K562 (cell line): ENCODE measurements around the gene IFNB1. TPM values are rescaled to one million over a fixed set of nuclear protein-coding genes. Genes with fewer than 3 reads are reported as not detected.

Experiments
- ATAC-seq: fragments of 200-7000 bp; cut with Tn5 transposase; 3 replicates; pipeline ENCODE4 v1.9.1; 2020; ENCODE audit warnings: moderate library complexity
- BruUV-seq: library from RNA; stranded (reverse); fragments of 400-500 nt; replicated peaks from 2 replicates; lab custom pipeline; 2021; lab: Mats Ljungman, UMichigan
- CTCF ChIA-PET: fragments of 300-600 bp; formaldehyde crosslinking; extraction: SDS; loops from one replicate; lab custom pipeline; 2021; ENCODE audit warnings: low intra/inter-chr PET ratio; lab: Yijun Ruan, JAX
- POLR2A ChIA-PET: fragments of 300-600, 350-650 bp; sonication (Branson Sonifier 250); formaldehyde crosslinking; extraction: SDS; loops from one replicate; lab custom pipeline; 2021; ENCODE audit warnings: antibody characterized with exemption, inconsistent platforms; lab: Yijun Ruan, JAX
- DNase-seq, 4 experiments: peaks; one replicate each; pipeline versions ENCODE4 v3.0.0 to v3.0.0-alpha.2; 2011 to 2018; ENCODE audit warnings: low spot score in 3 of 4, mixed read lengths in 3 of 4; ENCODE audit errors: extremely low read depth in 1 of 4
- FAIRE-seq: peaks from 2 replicates; lab custom pipeline; 2011; peaks lifted over from hg19 to GRCh38; lab: Jason Lieb, UNC
- H2AFZ ChIP-seq: 2 replicates; pipeline ENCODE4 v1.6.0; 2011; ENCODE audit warnings: low read depth, low read length, control low read depth, inconsistent platforms
- H3K27ac ChIP-seq: fragments of 200-600 bp; 3 replicates; pipeline ENCODE4 v1.8.0; 2011; ENCODE audit warnings: low read depth, mild to moderate bottlenecking, control low read depth, inconsistent platforms, low read length, moderate library complexity, mixed read lengths; ENCODE audit errors: extremely low read depth
- H3K27me3 ChIP-seq, 2 experiments: fragments of 300-600 bp in 1 of 2; 2 replicates in 1 of 2; 3 replicates in 1 of 2; pipeline versions ENCODE4 v1.6.0 to v1.8.0; 2011; ENCODE audit warnings: inconsistent platforms in 2 of 2, low read length in 2 of 2, mild to moderate bottlenecking in 1 of 2, mixed read lengths in 1 of 2, moderate library complexity in 1 of 2; ENCODE audit not compliant: control insufficient read depth in 2 of 2, insufficient read depth in 2 of 2
- H3K36me3 ChIP-seq: fragments of 300-600 bp; 3 replicates; pipeline ENCODE4 v1.8.0; 2011; ENCODE audit warnings: mild to moderate bottlenecking, low read length, inconsistent platforms; ENCODE audit not compliant: control insufficient read depth, insufficient read depth
- H3K4me1 ChIP-seq, 2 experiments: fragments of 200-600 bp in 1 of 2; replicated peaks in 1 of 2; 2 replicates in 1 of 2; 3 replicates in 1 of 2; pipeline versions ENCODE4 v1.5.1 to v1.8.0; 2011; ENCODE audit warnings: inconsistent platforms in 2 of 2, low read length in 2 of 2, mild to moderate bottlenecking in 1 of 2, mixed read lengths in 1 of 2, moderate library complexity in 1 of 2; ENCODE audit not compliant: control insufficient read depth in 2 of 2, insufficient read depth in 2 of 2
- H3K4me2 ChIP-seq: 2 replicates; pipeline ENCODE4 v1.6.1; 2011; ENCODE audit warnings: low read length, control low read depth, inconsistent platforms, mixed read lengths; ENCODE audit not compliant: insufficient read depth
- H3K4me3 ChIP-seq: fragments of 200-600 bp; sonication (generic), shearing (Covaris generic); 2 replicates; pipeline ENCODE4 v1.5.1; 2016; ENCODE audit warnings: control low read depth, inconsistent platforms
- H3K79me2 ChIP-seq: fragments of 200-600 bp; 3 replicates; pipeline ENCODE4 v1.8.0; 2011; ENCODE audit warnings: low read length, inconsistent platforms; ENCODE audit not compliant: control insufficient read depth, insufficient read depth
- H3K9ac ChIP-seq, 2 experiments: 2 replicates each; pipeline versions ENCODE4 v1.6.0 to v1.6.1; 2011; ENCODE audit warnings: low read depth in 2 of 2, low read length in 2 of 2, control low read depth in 1 of 2, inconsistent platforms in 1 of 2, mild to moderate bottlenecking in 1 of 2, mixed read lengths in 1 of 2; ENCODE audit not compliant: insufficient read depth in 1 of 2
- H3K9me1 ChIP-seq: one replicate; pipeline ENCODE4 v1.6.0; 2011; ENCODE audit warnings: inconsistent platforms, mild to moderate bottlenecking, low read length, moderate library complexity; ENCODE audit not compliant: control insufficient read depth, insufficient read depth
- H3K9me3 ChIP-seq: replicated peaks from 2 replicates; pipeline ENCODE4 v1.5.1; 2011; ENCODE audit warnings: low read depth, low read length, inconsistent platforms; ENCODE audit not compliant: control insufficient read depth, insufficient read depth
- H4K20me1 ChIP-seq: replicated peaks from 2 replicates; pipeline ENCODE4 v1.6.1; 2011; ENCODE audit warnings: low read length, inconsistent platforms, mixed read lengths; ENCODE audit not compliant: control insufficient read depth, insufficient read depth
- CBX8 ChIP-seq: fragments of 200-600 bp; sonication (generic); IDR thresholded peaks from 2 replicates; pipeline ENCODE4 v1.6.1; 2012; ENCODE audit warnings: borderline replicate concordance, mixed run types, low read depth, mild to moderate bottlenecking, moderate library complexity, mixed read lengths, low read length, control low read depth, inconsistent platforms; ENCODE audit not compliant: poor library complexity, severe bottlenecking; ENCODE audit errors: extremely low read depth
- CHD1 ChIP-seq: fragments of 200-600 bp; sonication (generic); IDR thresholded peaks from one replicate; pipeline ENCODE4 v1.6.1; 2012; ENCODE audit warnings: mild to moderate bottlenecking, moderate library complexity, low read length, inconsistent platforms
- GATA2 ChIP-seq: sonication (generic); formaldehyde crosslinking; IDR thresholded peaks from 2 replicates; pipeline ENCODE4 v1.4.0; 2020; ENCODE audit warnings: mild to moderate bottlenecking, missing genetic modification reagents
- GTF2B ChIP-seq: IDR thresholded peaks from 2 replicates; pipeline ENCODE4 v1.6.1; 2011; ENCODE audit not compliant: insufficient read length; ENCODE audit errors: extremely low read depth
- HNRNPLL ChIP-seq: fragments of 200-400 bp; formaldehyde crosslinking; IDR thresholded peaks from 2 replicates; pipeline ENCODE4 v1.6.1; 2017; ENCODE audit warnings: low read length, low read depth, mild to moderate bottlenecking; ENCODE audit not compliant: poor library complexity, severe bottlenecking
- MYNN ChIP-seq, 2 experiments: sonication (generic); formaldehyde crosslinking in 1 of 2; IDR thresholded peaks; 2 replicates each; pipeline versions ENCODE4 v1.5.0 to v1.6.1; 2016 to 2020; ENCODE audit warnings: antibody characterized with exemption in 1 of 2, missing genetic modification reagents in 1 of 2
- PRPF4 ChIP-seq: fragments of 200-400 bp; formaldehyde crosslinking; IDR thresholded peaks from one replicate; pipeline ENCODE4 v1.6.1; 2017; ENCODE audit warnings: low read length, low read depth, mild to moderate bottlenecking; ENCODE audit not compliant: insufficient read depth, poor library complexity, severe bottlenecking
- RAD51 ChIP-seq: fragments of 450-650 bp; IDR thresholded peaks from 2 replicates; pipeline ENCODE4 v1.7.1; 2016; ENCODE audit warnings: low read depth, mild to moderate bottlenecking, borderline replicate concordance
- RBM17 ChIP-seq: fragments of 200-400 bp; formaldehyde crosslinking; IDR thresholded peaks from 2 replicates; pipeline ENCODE4 v1.6.1; 2017; ENCODE audit warnings: low read depth, mild to moderate bottlenecking, low read length, borderline replicate concordance
- ZBTB8A ChIP-seq: fragments of 450-650 bp; IDR thresholded peaks from 2 replicates; pipeline ENCODE4 v1.6.1; 2018; ENCODE audit warnings: mild to moderate bottlenecking, moderate library complexity; ENCODE audit not compliant: partially characterized antibody
- ZNF584 ChIP-seq: fragments of 200-800 bp; sonication (Bioruptor generic); IDR thresholded peaks from 2 replicates; pipeline ENCODE4 v1.6.1; 2016; ENCODE audit warnings: low read depth, mild to moderate bottlenecking, missing genetic modification characterization, missing compliant biosample characterization
- WGBS: fragments of 100-300 bp; shearing (Covaris generic); methylation state at CpG from one replicate; pipeline ENCODE4 v1.1.6; 2016; ENCODE audit warnings: low coverage, mixed read lengths; ENCODE audit not compliant: insufficient coverage; ENCODE audit errors: missing lambda C conversion rate; 5-methylcytosine and 5-hydroxymethylcytosine counted together
- in situ Hi-C: fragments of 300-500 bp; cut with MboI; formaldehyde crosslinking; loops from 4 replicates; pipeline ENCODE4 v1.15.0; 2018; ENCODE audit warnings: inconsistent platforms, mixed read lengths
- intact Hi-C: fragments of 100-400 bp; cut with micrococcal nuclease; formaldehyde crosslinking; loops from 2 replicates; pipeline ENCODE4 v1.14.2; 2022
- polyA plus RNA-seq, 8 experiments: library from polyadenylated mRNA; depleted of rRNA in 4 of 8; stranded (reverse) in 5 of 8; unstranded in 3 of 8; fragments of >200 nt; fragmentation: Nextera tagmentation in 2 of 8; fragmentation: Illumina TruSeq in 1 of 8; extraction: Ambion mirVana in 2 of 8; extraction: Trizol in 1 of 8; gene quantifications; 2 replicates each; pipeline versions ENCODE4 v1.2.1 to v1.2.3, GENCODE V29; 2011 to 2014; ENCODE audit warnings: inconsistent platforms in 1 of 8, missing spikeins in 1 of 8
- total RNA-seq, 7 experiments: library from RNA; depleted of rRNA in 6 of 7; stranded (reverse); fragments of >200 nt in 6 of 7; fragmentation: Illumina TruSeq in 2 of 7; extraction: Trizol in 2 of 7; gene quantifications; 2 replicates each; pipeline versions ENCODE4 v1.2.1 to v1.2.3, GENCODE V29; 2011 to 2021; ENCODE audit warnings: low replicate concordance in 1 of 7

The IFNB1 gene
- total and polyA plus RNA-seq, 9 of the 15 experiments (the other 6 are each of a cell fraction or from before 2014, with no cell fraction given): not detected

DNA sequence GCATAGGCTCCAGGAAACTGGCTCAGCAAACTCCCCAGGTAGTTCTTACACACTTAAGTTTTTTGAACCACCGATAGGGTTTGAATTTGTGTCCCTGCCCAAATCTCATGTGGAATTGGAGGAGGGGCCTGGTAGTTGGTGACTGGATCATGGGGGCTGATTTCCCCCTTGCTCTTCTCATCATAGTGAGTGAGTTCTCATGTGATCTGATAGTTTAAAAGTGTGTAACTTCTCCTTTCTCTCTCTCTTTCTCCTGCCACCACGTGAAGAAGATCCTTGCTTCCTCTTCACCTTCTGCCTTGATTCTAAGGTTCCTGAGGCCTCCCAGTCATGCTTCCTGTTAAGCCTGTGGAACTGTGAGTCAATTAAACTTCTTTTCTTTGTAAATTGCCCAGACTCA lies 23.9 kb downstream of the IFNB1 start:
- H3K4me1 ChIP-seq: no peaks in the 10 kb centered on the region
- no CpG with 5 or more reads among the region's 2 CpGs for WGBS
- in situ Hi-C loops (no loop called here), intact Hi-C loops (no loop called here)
- H3K27me3 ChIP-seq: no peaks in the 10 kb centered on the region
- H3K9me1 ChIP-seq: no peaks in the 10 kb centered on the region
- H3K36me3 ChIP-seq: no peaks in the 10 kb centered on the region
- no peak overlapping the region for H3K27ac ChIP-seq
- no peaks in the 10 kb centered on the region for H3K9me3 ChIP-seq
- H3K79me2 ChIP-seq: no peaks in the 10 kb centered on the region
- CTCF ChIA-PET: no interaction called here
- FAIRE-seq: no peak
- no peak overlapping the region for H3K4me2 ChIP-seq
- H2AFZ ChIP-seq: no peak overlapping the region
- TF ChIP-seq RBM17 (no peak), ZNF584 (CRISPR knock-in tag) (no peak), ZBTB8A (no peak), GTF2B (no peak), HNRNPLL (no peak), CHD1 (no peak), GATA2 (CRISPR knock-in tag) (no peak), PRPF4 (no peak), CBX8 (no peak), RAD51 (no peak), MYNN (IDR thresholded peaks at IDR 0.05) (no peak), MYNN (CRISPR knock-in tag; IDR thresholded peaks at IDR 0.05) (no peak)
- no peak for ATAC-seq
- no peak for DNase-seq
- no peaks in the 10 kb centered on the region for H4K20me1 ChIP-seq
- POLR2A ChIA-PET: no interaction called here
- no TSS peak for BruUV-seq
- H3K4me3 ChIP-seq: no peak overlapping the region
- no peak overlapping the region for H3K9ac ChIP-seq
